ENCODE data around the gene FZD4.

The FZD4 gene

GRCh38 chr11:86910592-86910991 lies 44.6 kb downstream of the FZD4 start:
- no peak overlapping the region for H3K4me3 ChIP-seq (replicated peaks; ENCODE audit: low read depth, low read length)
- DNase-seq (ENCODE audit: extremely low read depth, insufficient read length), result no peak
- no peak for TF ChIP-seq CTCF (IDR thresholded peaks at IDR 0.05; ENCODE audit: insufficient read depth, low read length, poor library complexity, severe bottlenecking)

GRCh38 chr11:86906198-86906597 lies 49.0 kb downstream of the FZD4 start:
- H3K4me3 ChIP-seq (replicated peaks; ENCODE audit: low read depth, low read length), result no peak overlapping the region
- no peak for TF ChIP-seq CTCF (IDR thresholded peaks at IDR 0.05; ENCODE audit: insufficient read depth, low read length, poor library complexity, severe bottlenecking)
- no peaks in the 10 kb centered on the region for H3K27me3 ChIP-seq (replicated peaks; ENCODE audit: control insufficient read depth, insufficient read depth, low read length)
- DNase-seq (ENCODE audit: extremely low read depth, insufficient read length), result no peak
- H3K36me3 ChIP-seq (ENCODE audit: control insufficient read depth, insufficient read depth, low read length), result no peaks in the 10 kb centered on the region

More at GRCh38 chr11:86910592-86910991, 44.6 kb downstream of the FZD4 start:
- no peaks in the 10 kb centered on the region for H3K36me3 ChIP-seq (ENCODE audit: control insufficient read depth, insufficient read depth, low read length)
- no peaks in the 10 kb centered on the region for H3K27me3 ChIP-seq (replicated peaks; ENCODE audit: control insufficient read depth, insufficient read depth, low read length)

GRCh38 chr11:86905252-86905651 lies 49.9 kb downstream of the FZD4 start:
- Histone ChIP-seq H3K27me3 (replicated peaks; ENCODE audit: control insufficient read depth, insufficient read depth, low read length) (no peaks in the 10 kb centered on the region), H3K36me3 (ENCODE audit: control insufficient read depth, insufficient read depth, low read length) (no peaks in the 10 kb centered on the region), H3K4me3 (replicated peaks; ENCODE audit: low read depth, low read length) (no peak overlapping the region)
- no peak for TF ChIP-seq CTCF (IDR thresholded peaks at IDR 0.05; ENCODE audit: insufficient read depth, low read length, poor library complexity, severe bottlenecking)
- no peak for DNase-seq (ENCODE audit: extremely low read depth, insufficient read length)

DNA sequence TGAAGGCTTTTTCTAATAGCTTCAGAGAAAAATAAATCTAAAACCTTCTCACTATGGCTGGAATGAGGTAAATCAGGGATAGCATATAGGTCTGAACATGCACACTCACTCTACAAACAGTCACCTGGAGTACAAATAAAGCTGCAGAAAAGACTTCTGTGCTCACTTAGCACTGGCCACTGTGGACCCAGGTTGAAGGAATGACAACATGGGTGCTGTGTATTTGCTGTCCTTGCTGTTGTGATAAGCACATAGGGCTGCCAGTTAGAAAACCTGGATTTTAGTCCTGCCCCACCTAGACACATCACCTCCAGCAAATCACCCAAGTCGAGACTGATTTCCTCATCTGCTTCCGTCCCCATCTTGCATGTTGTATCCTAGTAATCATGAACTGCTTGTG lies 51.2 kb downstream of the FZD4 start:
- no peak for TF ChIP-seq CTCF (IDR thresholded peaks at IDR 0.05; ENCODE audit: insufficient read depth, low read length, poor library complexity, severe bottlenecking)
- H3K36me3 ChIP-seq (ENCODE audit: control insufficient read depth, insufficient read depth, low read length), result no peaks in the 10 kb centered on the region
- no peaks in the 10 kb centered on the region for H3K27me3 ChIP-seq (replicated peaks; ENCODE audit: control insufficient read depth, insufficient read depth, low read length)
- DNase-seq (ENCODE audit: extremely low read depth, insufficient read length), result no peak
- H3K4me3 ChIP-seq (replicated peaks; ENCODE audit: low read depth, low read length), result no peak overlapping the region

- TF ChIP-seq CTCF (IDR thresholded peaks at IDR 0.05; ENCODE audit: insufficient read depth, low read length, poor library complexity, severe bottlenecking), result no peak
- Histone ChIP-seq H3K36me3 (ENCODE audit: control insufficient read depth, insufficient read depth, low read length) (no peaks in the 10 kb centered on the region), H3K4me3 (replicated peaks; ENCODE audit: low read depth, low read length) (no peak overlapping the region), H3K27me3 (replicated peaks; ENCODE audit: control insufficient read depth, insufficient read depth, low read length) (no peaks in the 10 kb centered on the region; the same call in 1 of the 2 replicates)
- DNase-seq (ENCODE audit: extremely low read depth, insufficient read length), result no peak
Observed at GRCh38 chr11:86902345-86902744, 52.9 kb downstream of the FZD4 start.

- DNase-seq (ENCODE audit: extremely low read depth, insufficient read length), result no peak
- H3K36me3 ChIP-seq (ENCODE audit: control insufficient read depth, insufficient read depth, low read length), result no peaks in the 10 kb centered on the region
- H3K4me3 ChIP-seq (replicated peaks; ENCODE audit: low read depth, low read length), result no peak overlapping the region
- no peaks in the 10 kb centered on the region; the same call in 1 of the 2 replicates for H3K27me3 ChIP-seq (replicated peaks; ENCODE audit: control insufficient read depth, insufficient read depth, low read length)
- no peak for TF ChIP-seq CTCF (IDR thresholded peaks at IDR 0.05; ENCODE audit: insufficient read depth, low read length, poor library complexity, severe bottlenecking)
Observed at GRCh38 chr11:86901599-86901998, 53.6 kb downstream of the FZD4 start.

Data from GM06990 (cell line).